IPS-11a (cell line): ENCODE data around the gene GULP1.
"Not testable (repeated sequence)": the region's sequence is repeated elsewhere in the genome, so short reads cannot be mapped to it uniquely, and the experiment has no call there.

Experiments
- H3K4me3 ChIP-seq: one replicate; pipeline ENCODE4 v1.5.1; 2013; ENCODE audit warnings: low read depth, low read length, control low read depth

The GULP1 gene, protein sequence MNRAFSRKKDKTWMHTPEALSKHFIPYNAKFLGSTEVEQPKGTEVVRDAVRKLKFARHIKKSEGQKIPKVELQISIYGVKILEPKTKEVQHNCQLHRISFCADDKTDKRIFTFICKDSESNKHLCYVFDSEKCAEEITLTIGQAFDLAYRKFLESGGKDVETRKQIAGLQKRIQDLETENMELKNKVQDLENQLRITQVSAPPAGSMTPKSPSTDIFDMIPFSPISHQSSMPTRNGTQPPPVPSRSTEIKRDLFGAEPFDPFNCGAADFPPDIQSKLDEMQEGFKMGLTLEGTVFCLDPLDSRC

DNA sequence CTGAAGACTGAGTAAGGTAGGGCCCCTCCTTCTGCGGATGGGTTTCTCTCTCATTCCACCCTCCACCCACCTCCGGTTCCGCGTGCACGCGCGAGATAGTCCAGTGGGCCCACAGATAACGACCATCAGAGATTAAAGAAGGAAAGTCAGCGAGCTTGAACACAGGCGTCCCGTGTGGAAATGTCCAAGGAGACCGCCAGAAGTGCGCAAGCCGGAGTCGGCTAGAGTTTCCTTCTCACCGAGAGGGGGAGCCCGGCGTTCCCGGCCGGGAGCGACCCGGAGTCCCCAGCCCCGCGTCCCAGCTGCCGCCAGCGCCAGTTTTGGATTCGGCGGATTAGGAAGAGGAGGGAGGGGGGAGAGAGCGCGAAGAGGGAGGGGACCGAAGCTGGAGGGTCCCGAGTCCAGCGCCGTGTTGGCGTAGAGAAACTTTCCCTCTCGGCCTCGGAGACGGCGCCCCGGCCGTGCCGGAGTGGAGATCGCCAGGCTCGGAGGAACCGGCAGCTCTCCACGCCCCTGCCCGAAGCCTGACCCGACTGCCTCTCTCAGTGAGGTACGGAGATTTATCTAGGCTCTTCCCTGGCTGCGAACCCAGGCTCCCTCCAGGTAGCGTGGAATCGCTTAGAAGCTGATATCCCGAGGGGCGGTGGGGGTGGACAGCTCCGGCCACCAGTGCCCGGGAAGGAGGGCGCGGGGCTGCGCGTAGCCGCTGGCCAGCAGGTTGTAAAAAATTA, at the start of gene GULP1:
TSS of gene GULP1 (plus strand) at position 258 of the 731 bp plus-strand sequence. CDS start 185,829 bp downstream, outside the sequence.
- peak within 1 kb of the TSS; percentile 94 for H3K4me3 ChIP-seq

DNA sequence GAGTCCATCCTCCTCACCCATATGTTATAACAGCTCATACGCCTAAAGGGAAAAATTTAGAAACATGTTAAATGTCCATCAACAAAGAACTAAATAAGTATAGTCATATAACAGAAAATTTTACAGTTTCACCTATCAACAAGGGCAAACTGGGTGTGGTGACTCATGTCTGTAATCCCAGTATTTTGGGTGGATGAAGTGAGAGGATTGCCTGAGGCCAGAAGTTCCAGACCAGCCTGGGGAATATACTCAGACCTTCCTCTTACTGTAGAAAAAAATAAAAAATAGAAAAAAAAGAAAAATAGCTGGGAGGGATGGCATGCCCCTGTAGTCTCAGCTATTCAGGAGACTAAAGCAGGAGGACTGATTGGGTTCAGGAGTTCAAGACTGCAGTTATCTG, 48.3 kb upstream of the GULP1 start:
- H3K4me3 ChIP-seq, result no peak overlapping the region

GRCh38 chr2:188244383-188244782, 47.3 kb upstream of the GULP1 start:
- H3K4me3 ChIP-seq, result no peak overlapping the region

DNA sequence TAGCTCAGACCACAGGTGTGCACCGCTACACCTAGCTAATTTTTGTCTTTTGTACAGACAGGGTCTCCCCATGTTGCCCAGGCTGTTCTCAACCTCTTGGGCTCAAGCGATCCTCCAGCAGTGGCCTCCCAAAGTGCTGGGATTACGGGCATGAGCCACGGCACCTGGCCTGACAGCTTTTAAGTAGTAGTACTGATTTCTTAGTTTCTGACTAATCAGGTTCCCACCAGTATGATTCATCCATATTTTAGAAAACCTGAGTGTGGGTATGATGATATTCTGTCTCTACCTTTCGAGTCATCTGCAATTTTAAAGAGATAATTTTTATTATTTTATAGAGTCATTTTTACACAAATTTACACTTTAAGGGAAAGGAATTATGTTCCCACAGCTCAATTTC, 46.4 kb upstream of the GULP1 start:
- H3K4me3 ChIP-seq, result no peak overlapping the region

GRCh38 chr2:188248513-188248912, 43.2 kb upstream of the GULP1 start:
- H3K4me3 ChIP-seq, result no peak overlapping the region

- no peak overlapping the region for H3K4me3 ChIP-seq
Measured at GRCh38 chr2:188251034-188251433, 40.6 kb upstream of the GULP1 start.

GRCh38 chr2:188256420-188256819, 35.3 kb upstream of the GULP1 start:
- no peak overlapping the region for H3K4me3 ChIP-seq

- H3K4me3 ChIP-seq, result no peak overlapping the region
Measured at GRCh38 chr2:188265315-188265714, 26.4 kb upstream of the GULP1 start.

GRCh38 chr2:188267776-188268175, 23.9 kb upstream of the GULP1 start:
- H3K4me3 ChIP-seq, result no peak overlapping the region

GRCh38 chr2:188269004-188269403, 22.7 kb upstream of the GULP1 start:
- H3K4me3 ChIP-seq, result no peak overlapping the region

DNA sequence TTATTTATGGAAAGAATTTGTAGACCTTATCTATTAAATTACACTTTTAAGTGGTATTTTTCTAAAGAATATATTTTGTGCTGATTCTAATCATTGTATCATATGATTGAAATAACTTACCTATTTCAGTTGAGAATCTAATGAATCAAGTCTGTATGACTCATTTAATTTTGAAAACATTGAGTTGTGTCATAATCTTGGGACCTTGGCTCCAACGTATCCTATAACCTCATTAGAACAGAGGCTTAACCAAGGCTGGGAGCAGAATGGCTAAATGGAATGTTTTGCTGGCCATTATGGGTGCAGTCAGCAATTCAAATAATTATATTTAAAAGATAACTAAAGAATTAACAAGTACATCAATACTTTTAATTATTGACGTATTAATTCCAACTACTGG, 19.6 kb upstream of the GULP1 start:
- H3K4me3 ChIP-seq, result no peak overlapping the region

GRCh38 chr2:188274274-188274673, 17.4 kb upstream of the GULP1 start:
- no peak overlapping the region for H3K4me3 ChIP-seq

GRCh38 chr2:188276255-188276654, 15.4 kb upstream of the GULP1 start:
- H3K4me3 ChIP-seq, result no peak overlapping the region

- no peak overlapping the region for H3K4me3 ChIP-seq
Measured at GRCh38 chr2:188277786-188278185, 13.9 kb upstream of the GULP1 start.

- no peak overlapping the region for H3K4me3 ChIP-seq
Measured at GRCh38 chr2:188278388-188279092, 13.1 kb upstream of the GULP1 start.

DNA sequence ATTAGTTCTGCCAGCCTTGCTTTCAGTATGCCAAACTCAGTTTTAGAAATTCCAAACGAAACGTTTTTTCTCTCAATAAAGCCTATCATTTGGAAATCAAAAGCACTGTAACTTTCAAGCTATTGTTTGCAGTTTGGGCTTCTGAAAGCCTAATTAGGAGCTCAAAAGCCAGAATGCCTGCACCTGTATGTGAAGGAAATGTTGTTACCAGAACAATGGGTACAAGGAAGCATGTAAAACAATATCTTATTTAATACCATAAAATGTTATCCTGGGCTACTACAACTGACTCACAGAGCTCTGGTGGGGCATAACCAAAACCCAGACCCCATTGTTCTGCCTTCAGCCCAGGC, 12.6 kb upstream of the GULP1 start:
- H3K4me3 ChIP-seq, result no peak overlapping the region

GRCh38 chr2:188280811-188281222, 10.9 kb upstream of the GULP1 start:
- H3K4me3 ChIP-seq, result no peak overlapping the region

- H3K4me3 ChIP-seq, result no peak overlapping the region
Measured at GRCh38 chr2:188282907-188283306, 8.8 kb upstream of the GULP1 start.

DNA sequence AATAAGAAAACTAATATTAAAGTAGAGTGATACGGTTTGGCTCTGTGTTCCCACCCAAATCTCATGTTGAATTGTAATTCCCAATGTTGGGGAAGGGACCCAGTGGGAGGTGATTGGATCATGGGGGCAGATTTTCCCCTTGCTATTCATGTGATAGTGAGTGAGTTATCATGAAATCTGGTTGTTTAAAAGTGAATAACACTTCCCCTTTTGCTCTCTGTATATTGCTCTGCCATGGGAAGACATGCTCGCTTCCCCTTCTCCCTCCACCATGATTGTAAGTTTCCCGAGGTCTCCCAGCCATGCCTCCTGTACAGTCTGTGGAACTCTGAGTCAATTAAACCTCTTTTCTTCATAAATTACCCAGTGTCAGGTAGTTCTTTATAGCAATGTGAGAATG, 7.4 kb upstream of the GULP1 start:
- not testable (repeated sequence) for H3K4me3 ChIP-seq

GRCh38 chr2:188285049-188285448, 6.6 kb upstream of the GULP1 start:
- no peak overlapping the region for H3K4me3 ChIP-seq

GRCh38 chr2:188285774-188286173, 5.9 kb upstream of the GULP1 start:
- no peak overlapping the region for H3K4me3 ChIP-seq

DNA sequence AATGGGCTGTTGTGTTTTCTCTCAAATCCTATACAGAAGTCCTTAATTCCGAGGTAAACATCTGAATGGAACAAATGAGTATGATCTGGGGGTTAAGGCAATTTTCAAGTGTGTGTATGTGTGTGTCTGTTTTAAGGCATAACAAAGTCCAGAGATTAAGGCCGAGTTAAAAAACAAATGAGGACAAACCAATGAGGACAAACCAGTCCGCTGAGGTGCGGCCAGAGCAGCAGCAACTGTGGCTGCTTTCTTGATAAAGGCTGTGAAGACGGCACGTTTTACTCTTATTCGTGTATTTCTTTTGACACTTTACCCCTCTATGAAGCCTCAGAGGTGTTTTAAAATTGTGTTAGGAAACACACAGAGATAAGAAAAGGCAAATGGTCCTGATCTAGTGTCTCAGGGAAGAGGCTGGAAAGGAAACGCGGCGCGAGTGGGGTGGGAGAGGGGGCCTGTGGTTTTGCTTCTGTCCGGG, 495 bp upstream of the GULP1 start:
- peak overlapping the region; percentile 94 for H3K4me3 ChIP-seq
